ENCODE measurements around the gene ING5.

The ING5 gene

GRCh38 chr2:241739177-241739576 is 37.3 kb downstream of the ING5 start:
- TF ChIP-seq, protein P1, sequence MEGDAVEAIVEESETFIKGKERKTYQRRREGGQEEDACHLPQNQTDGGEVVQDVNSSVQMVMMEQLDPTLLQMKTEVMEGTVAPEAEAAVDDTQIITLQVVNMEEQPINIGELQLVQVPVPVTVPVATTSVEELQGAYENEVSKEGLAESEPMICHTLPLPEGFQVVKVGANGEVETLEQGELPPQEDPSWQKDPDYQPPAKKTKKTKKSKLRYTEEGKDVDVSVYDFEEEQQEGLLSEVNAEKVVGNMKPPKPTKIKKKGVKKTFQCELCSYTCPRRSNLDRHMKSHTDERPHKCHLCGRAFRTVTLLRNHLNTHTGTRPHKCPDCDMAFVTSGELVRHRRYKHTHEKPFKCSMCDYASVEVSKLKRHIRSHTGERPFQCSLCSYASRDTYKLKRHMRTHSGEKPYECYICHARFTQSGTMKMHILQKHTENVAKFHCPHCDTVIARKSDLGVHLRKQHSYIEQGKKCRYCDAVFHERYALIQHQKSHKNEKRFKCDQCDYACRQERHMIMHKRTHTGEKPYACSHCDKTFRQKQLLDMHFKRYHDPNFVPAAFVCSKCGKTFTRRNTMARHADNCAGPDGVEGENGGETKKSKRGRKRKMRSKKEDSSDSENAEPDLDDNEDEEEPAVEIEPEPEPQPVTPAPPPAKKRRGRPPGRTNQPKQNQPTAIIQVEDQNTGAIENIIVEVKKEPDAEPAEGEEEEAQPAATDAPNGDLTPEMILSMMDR (IDR thresholded peaks at IDR 0.05; ENCODE audit: insufficient read depth, low read length, poor library complexity, severe bottlenecking): no peak
- no peak for TF ChIP-seq EZH2phosphoT487 (conservative IDR thresholded peaks at IDR 0.05; ENCODE audit: low read length)
- Histone ChIP-seq H2AFZ (ENCODE audit: low read depth, low read length, severe bottlenecking) (no peak overlapping the region), H3K4me3 (ENCODE audit: insufficient read depth, low read length, poor library complexity, severe bottlenecking) (no peak overlapping the region), H3K27me3 (ENCODE audit: low read length) (no peaks in the 10 kb centered on the region), H3K27ac (ENCODE audit: low read depth, low read length) (no peak overlapping the region), H3K9me3 (ENCODE audit: insufficient read depth, low read length) (no peaks in the 10 kb centered on the region), H3F3A (ENCODE audit: insufficient read depth) (no peaks in the 10 kb centered on the region), H3K9ac (ENCODE audit: low read length) (no peak overlapping the region), H3K9me2 (replicated peaks; ENCODE audit: insufficient read depth, low read length) (no peaks in the 10 kb centered on the region), H3K4me2 (ENCODE audit: low read depth, low read length, poor library complexity, severe bottlenecking) (no peak overlapping the region), H3K36me3 (ENCODE audit: low read length) (no peaks in the 10 kb centered on the region), H3K79me2 (ENCODE audit: insufficient read depth, low read length) (peaks cover 6% of the 10 kb centered on the region; the same call in 1 of the 2 replicates), H4K20me1 (ENCODE audit: low read depth, low read length) (no peaks in the 10 kb centered on the region)

GRCh38 chr2:241739651-241740050 is 37.8 kb downstream of the ING5 start:
- Histone ChIP-seq H3K27me3 (ENCODE audit: low read length) (no peaks in the 10 kb centered on the region), H2AFZ (ENCODE audit: low read depth, low read length, severe bottlenecking) (no peak overlapping the region), H3K4me2 (ENCODE audit: low read depth, low read length, poor library complexity, severe bottlenecking) (no peak overlapping the region), H3K36me3 (ENCODE audit: low read length) (no peaks in the 10 kb centered on the region), H3K9me2 (replicated peaks; ENCODE audit: insufficient read depth, low read length) (no peaks in the 10 kb centered on the region), H3K4me3 (ENCODE audit: insufficient read depth, low read length, poor library complexity, severe bottlenecking) (no peak overlapping the region), H3K79me2 (ENCODE audit: insufficient read depth, low read length) (peaks cover 6% of the 10 kb centered on the region; the same call in 1 of the 2 replicates), H3F3A (ENCODE audit: insufficient read depth) (no peaks in the 10 kb centered on the region), H3K27ac (ENCODE audit: low read depth, low read length) (no peak overlapping the region), H3K9ac (ENCODE audit: low read length) (no peak overlapping the region), H4K20me1 (ENCODE audit: low read depth, low read length) (no peaks in the 10 kb centered on the region), H3K9me3 (ENCODE audit: insufficient read depth, low read length) (no peaks in the 10 kb centered on the region)
- TF ChIP-seq, protein P1 (IDR thresholded peaks at IDR 0.05; ENCODE audit: insufficient read depth, low read length, poor library complexity, severe bottlenecking): no peak
- TF ChIP-seq EZH2phosphoT487 (conservative IDR thresholded peaks at IDR 0.05; ENCODE audit: low read length): no peak

DNA sequence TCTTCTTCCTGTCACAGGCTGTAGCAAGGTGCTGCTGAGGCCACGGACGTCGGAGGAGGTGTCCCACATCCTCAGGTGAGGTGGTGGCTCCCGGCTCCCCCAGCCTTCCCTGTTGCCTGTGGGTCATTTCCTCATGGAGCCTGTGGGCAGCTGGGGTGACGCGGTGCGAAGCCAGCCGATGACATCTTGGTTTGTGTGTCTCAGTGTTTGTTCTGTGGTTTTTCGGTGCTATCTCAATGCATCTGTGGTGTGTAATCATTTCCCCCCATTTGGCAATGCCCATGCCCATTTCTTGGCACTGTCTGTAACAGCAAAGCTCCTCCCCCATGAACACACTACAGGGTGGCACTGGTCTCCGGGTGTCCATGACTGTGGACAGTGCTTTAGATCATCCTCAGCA is 39.2 kb downstream of the ING5 start:
- TF ChIP-seq, protein P1 (IDR thresholded peaks at IDR 0.05; ENCODE audit: insufficient read depth, low read length, poor library complexity, severe bottlenecking): no peak
- TF ChIP-seq EZH2phosphoT487 (conservative IDR thresholded peaks at IDR 0.05; ENCODE audit: low read length): no peak
- H3K27ac ChIP-seq (ENCODE audit: low read depth, low read length): no peak overlapping the region
- no peaks in the 10 kb centered on the region for H3K9me3 ChIP-seq (ENCODE audit: insufficient read depth, low read length)
- H3K36me3 ChIP-seq (ENCODE audit: low read length): 0 out of 2 replicates have a peak, but pooled peaks cover 3% of the 10 kb centered on the region
- no peak overlapping the region for H3K4me2 ChIP-seq (ENCODE audit: low read depth, low read length, poor library complexity, severe bottlenecking)
- H4K20me1 ChIP-seq (ENCODE audit: low read depth, low read length): no peaks in the 10 kb centered on the region
- no peaks in the 10 kb centered on the region for H3K9me2 ChIP-seq (replicated peaks; ENCODE audit: insufficient read depth, low read length)
- H3K4me3 ChIP-seq (ENCODE audit: insufficient read depth, low read length, poor library complexity, severe bottlenecking): no peak overlapping the region
- H3K27me3 ChIP-seq (ENCODE audit: low read length): no peaks in the 10 kb centered on the region
- peaks cover 6% of the 10 kb centered on the region; the same call in 1 of the 2 replicates for H3K79me2 ChIP-seq (ENCODE audit: insufficient read depth, low read length)
- no peaks in the 10 kb centered on the region for H3F3A ChIP-seq (ENCODE audit: insufficient read depth)
- H3K9ac ChIP-seq (ENCODE audit: low read length): no peak overlapping the region
- no peak overlapping the region for H2AFZ ChIP-seq (ENCODE audit: low read depth, low read length, severe bottlenecking)
